H9 (cell line): ENCODE results near the gene OXA1L. TPM values are rescaled to one million over a fixed set of nuclear protein-coding genes. Genes with fewer than 3 reads are reported as not detected.

Experiments
- DNase-seq: peaks from one replicate; pipeline ENCODE4 v3.0.0-alpha.2; 2017
- H2AFZ ChIP-seq: one replicate; pipeline ENCODE4 v1.6.1; 2013; ENCODE audit warnings: mild to moderate bottlenecking, low read length, control low read depth, moderate library complexity
- H2AK5ac ChIP-seq: 2 replicates; pipeline ENCODE4 v1.6.1; 2013; ENCODE audit warnings: low read length, control low read depth, mixed read lengths; ENCODE audit not compliant: insufficient read length
- H2BK120ac ChIP-seq: one replicate; pipeline ENCODE4 v1.6.1; 2013; ENCODE audit warnings: low read depth, mild to moderate bottlenecking, low read length, control low read depth, inconsistent platforms; ENCODE audit not compliant: poor library complexity, severe bottlenecking
- H2BK12ac ChIP-seq: 2 replicates; pipeline ENCODE4 v1.6.1; 2013; ENCODE audit warnings: low read length, control low read depth, mixed read lengths, low read depth; ENCODE audit not compliant: insufficient read length
- H2BK15ac ChIP-seq: 2 replicates; pipeline ENCODE4 v1.6.1; 2013; ENCODE audit warnings: low read depth, low read length, control low read depth
- H2BK20ac ChIP-seq: one replicate; pipeline ENCODE4 v1.6.1; 2013; ENCODE audit warnings: low read depth, mild to moderate bottlenecking, low read length, control low read depth, inconsistent platforms; ENCODE audit not compliant: poor library complexity, severe bottlenecking
- H2BK5ac ChIP-seq: 2 replicates; pipeline ENCODE4 v1.6.1; 2013; ENCODE audit warnings: low read length, control low read depth, mixed read lengths; ENCODE audit not compliant: insufficient read length
- H3K14ac ChIP-seq: 2 replicates; pipeline ENCODE4 v1.6.1; 2013; ENCODE audit warnings: low read length, control low read depth; ENCODE audit not compliant: insufficient read depth
- H3K18ac ChIP-seq: 2 replicates; pipeline ENCODE4 v1.6.1; 2013; ENCODE audit warnings: low read depth, mild to moderate bottlenecking, mixed read lengths, low read length, control low read depth; ENCODE audit not compliant: insufficient read length
- H3K23ac ChIP-seq: 2 replicates; pipeline ENCODE4 v1.6.1; 2013; ENCODE audit warnings: low read length, control low read depth, mixed read lengths, low read depth; ENCODE audit not compliant: insufficient read length
- H3K23me2 ChIP-seq: 2 replicates; pipeline ENCODE4 v1.6.1; 2013; ENCODE audit warnings: low read depth, mild to moderate bottlenecking, mixed read lengths, low read length, control low read depth; ENCODE audit not compliant: insufficient read length, poor library complexity, severe bottlenecking
- H3K27ac ChIP-seq: 2 replicates; pipeline ENCODE4 v1.5.1; 2013; ENCODE audit warnings: low read length, control low read depth, mixed read lengths, low read depth; ENCODE audit not compliant: insufficient read length
- H3K27me3 ChIP-seq: 2 replicates; pipeline ENCODE4 v1.6.1; 2013; ENCODE audit warnings: low read length, control low read depth, inconsistent platforms; ENCODE audit not compliant: insufficient read depth
- H3K4ac ChIP-seq: 2 replicates; pipeline ENCODE4 v1.6.1; 2013; ENCODE audit warnings: low read depth, mild to moderate bottlenecking, control low read depth, inconsistent platforms, low read length, moderate library complexity
- H3K4me1 ChIP-seq: 2 replicates; pipeline ENCODE4 v1.6.1; 2013; ENCODE audit warnings: low read length, control low read depth, inconsistent platforms; ENCODE audit not compliant: insufficient read depth
- H3K4me2 ChIP-seq: 2 replicates; pipeline ENCODE4 v1.6.1; 2013; ENCODE audit warnings: low read length, control low read depth, mixed read lengths; ENCODE audit not compliant: insufficient read length, insufficient read depth
- H3K56ac ChIP-seq: 2 replicates; pipeline ENCODE4 v1.6.1; 2013; ENCODE audit warnings: low read depth, mild to moderate bottlenecking, mixed read lengths, low read length, control low read depth; ENCODE audit not compliant: insufficient read length
- H3K79me1 ChIP-seq: 2 replicates; pipeline ENCODE4 v1.6.1; 2013; ENCODE audit warnings: low read depth, mild to moderate bottlenecking, moderate library complexity, low read length, control low read depth, inconsistent platforms; ENCODE audit not compliant: insufficient read depth, poor library complexity, severe bottlenecking
- H3K79me2 ChIP-seq: 2 replicates; pipeline ENCODE4 v1.6.1; 2013; ENCODE audit warnings: low read length, control low read depth, inconsistent platforms; ENCODE audit not compliant: insufficient read depth
- H3K9ac ChIP-seq: 2 replicates; pipeline ENCODE4 v1.6.1; 2013; ENCODE audit warnings: low read length, control low read depth, mixed read lengths; ENCODE audit not compliant: insufficient read length; ENCODE audit errors: extremely low read depth
- H3K9me3 ChIP-seq: one replicate; pipeline ENCODE4 v1.6.1; 2013; ENCODE audit warnings: low read depth, low read length, inconsistent platforms; ENCODE audit not compliant: control insufficient read depth
- H3T11ph ChIP-seq: one replicate; pipeline ENCODE4 v1.6.1; 2013; ENCODE audit warnings: mild to moderate bottlenecking, low read length, control low read depth, inconsistent platforms
- H4K20me1 ChIP-seq: one replicate; pipeline ENCODE4 v1.6.1; 2013; ENCODE audit not compliant: control insufficient read depth, insufficient read length, insufficient read depth
- H4K5ac ChIP-seq: 2 replicates; pipeline ENCODE4 v1.6.1; 2013; ENCODE audit warnings: low read depth, mild to moderate bottlenecking, mixed read lengths, low read length, control low read depth; ENCODE audit not compliant: insufficient read length
- H4K8ac ChIP-seq: replicated peaks from 2 replicates; pipeline ENCODE4 v1.6.1; 2013; ENCODE audit warnings: low read length, control low read depth, mixed read lengths, low read depth; ENCODE audit not compliant: insufficient read length
- H4K91ac ChIP-seq: 2 replicates; pipeline ENCODE4 v1.6.1; 2013; ENCODE audit warnings: low read depth, mild to moderate bottlenecking, moderate library complexity, mixed read lengths, low read length, control low read depth; ENCODE audit not compliant: insufficient read length
- H3K27ac Mint-ChIP-seq, 3 experiments: 2 replicates in 2 of 3; 3 replicates in 1 of 3; pipeline ENCODE4 v1.8.0; 2020 to 2021; ENCODE audit warnings: mixed read lengths in 3 of 3, mild to moderate bottlenecking in 1 of 3, moderate library complexity in 1 of 3
- H3K27me3 Mint-ChIP-seq: 2 replicates; pipeline ENCODE4 v1.8.0; 2021; ENCODE audit warnings: low read depth, mild to moderate bottlenecking, moderate library complexity, mixed read lengths
- H3K36me3 Mint-ChIP-seq, 3 experiments: 2 replicates in 2 of 3; 3 replicates in 1 of 3; pipeline ENCODE4 v1.8.0; 2020 to 2021; ENCODE audit warnings: low read depth in 3 of 3, mixed read lengths in 3 of 3; ENCODE audit not compliant: insufficient read depth in 1 of 3
- H3K4me1 Mint-ChIP-seq, 2 experiments: 2 replicates each; pipeline ENCODE4 v1.8.0; 2020; ENCODE audit warnings: mixed read lengths in 2 of 2
- H3K4me3 Mint-ChIP-seq, 2 experiments: 2 replicates in 1 of 2; 3 replicates in 1 of 2; pipeline ENCODE4 v1.8.0; 2020 to 2021; ENCODE audit warnings: mild to moderate bottlenecking in 2 of 2, mixed read lengths in 2 of 2, moderate library complexity in 1 of 2
- H3K9me3 Mint-ChIP-seq, 2 experiments: 2 replicates in 1 of 2; 3 replicates in 1 of 2; pipeline ENCODE4 v1.8.0; 2020; ENCODE audit warnings: mild to moderate bottlenecking in 2 of 2, mixed read lengths in 2 of 2, moderate library complexity in 1 of 2
- WGBS: extraction: QIAGEN DNeasy Blood & Tissue Kit; methylation state at CpG from one replicate; pipeline ENCODE4 v1.1.7; 2013; ENCODE audit warnings: missing lambda C conversion rate, low lambda C conversion rate, mixed read lengths; ENCODE audit not compliant: insufficient read length; ENCODE audit errors: extremely low coverage; 5-methylcytosine and 5-hydroxymethylcytosine counted together
- total RNA-seq: library from RNA; stranded (reverse); gene quantifications from 2 replicates; pipeline ENCODE4 v1.2.1, GENCODE V29; 2021
- TF ChIP-seq, protein P1 (sequence below): fragments of 200-600 bp; sonication (generic); conservative IDR thresholded peaks from 3 replicates; pipeline ENCODE4 v1.8.0; 2021; ENCODE audit warnings: antibody characterized with exemption, mild to moderate bottlenecking

Gene OXA1L
- total RNA-seq, 1 experiment from 2014 or later = 128 TPM

DNA sequence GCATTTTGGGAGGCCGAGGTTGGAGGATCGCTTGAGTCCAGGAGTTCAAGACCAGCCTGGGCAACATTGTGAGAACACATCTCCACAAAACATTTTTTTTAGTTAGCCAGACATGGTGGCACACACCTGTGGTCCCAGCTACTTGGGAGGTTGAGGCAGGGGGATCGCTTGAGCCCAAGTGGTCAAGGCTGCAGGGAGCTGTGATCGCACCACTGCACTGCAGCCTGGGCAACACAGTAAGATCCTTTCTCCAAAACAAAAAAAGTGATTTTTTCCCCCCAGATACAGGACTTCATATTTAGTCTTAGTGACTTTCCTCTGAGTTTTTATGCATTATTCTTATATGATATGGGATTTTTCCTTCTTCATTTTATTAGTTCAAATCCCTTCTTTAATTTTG, 20.2 kb downstream of the OXA1L start:
- Histone ChIP-seq H3K27me3 (no peaks in the 10 kb centered on the region), H2BK120ac (no peak overlapping the region), H3K4me1 (no peaks in the 10 kb centered on the region), H3K27ac (no peak overlapping the region), H3K4me2 (no peak overlapping the region), H3K23me2 (no peaks in the 10 kb centered on the region), H3K4ac (no peak overlapping the region), H3K14ac (no peak overlapping the region), H4K8ac (no peak overlapping the region), H4K20me1 (no peaks in the 10 kb centered on the region), H4K91ac (no peak overlapping the region), H2BK15ac (no peak overlapping the region), H3K9me3 (no peaks in the 10 kb centered on the region), H3K18ac (no peak overlapping the region), H2BK5ac (no peak overlapping the region), H3K56ac (no peak overlapping the region), H3K79me1 (no peaks in the 10 kb centered on the region), H4K5ac (no peak overlapping the region), H3K79me2 (no peaks in the 10 kb centered on the region), H3K23ac (no peak overlapping the region), H3T11ph (no peak overlapping the region), H3K9ac (no peak overlapping the region), H2BK12ac (no peak overlapping the region), H2AK5ac (no peak overlapping the region), H2BK20ac (no peak overlapping the region), H2AFZ (no peak overlapping the region)
- DNase-seq = no peak
- WGBS = no CpG with 5 or more reads among the region's 4 CpGs
- H3K27me3 Mint-ChIP-seq = no peaks in the 10 kb centered on the region
- H3K9me3 Mint-ChIP-seq = no peaks in the 10 kb centered on the region
- TF ChIP-seq, protein P1, sequence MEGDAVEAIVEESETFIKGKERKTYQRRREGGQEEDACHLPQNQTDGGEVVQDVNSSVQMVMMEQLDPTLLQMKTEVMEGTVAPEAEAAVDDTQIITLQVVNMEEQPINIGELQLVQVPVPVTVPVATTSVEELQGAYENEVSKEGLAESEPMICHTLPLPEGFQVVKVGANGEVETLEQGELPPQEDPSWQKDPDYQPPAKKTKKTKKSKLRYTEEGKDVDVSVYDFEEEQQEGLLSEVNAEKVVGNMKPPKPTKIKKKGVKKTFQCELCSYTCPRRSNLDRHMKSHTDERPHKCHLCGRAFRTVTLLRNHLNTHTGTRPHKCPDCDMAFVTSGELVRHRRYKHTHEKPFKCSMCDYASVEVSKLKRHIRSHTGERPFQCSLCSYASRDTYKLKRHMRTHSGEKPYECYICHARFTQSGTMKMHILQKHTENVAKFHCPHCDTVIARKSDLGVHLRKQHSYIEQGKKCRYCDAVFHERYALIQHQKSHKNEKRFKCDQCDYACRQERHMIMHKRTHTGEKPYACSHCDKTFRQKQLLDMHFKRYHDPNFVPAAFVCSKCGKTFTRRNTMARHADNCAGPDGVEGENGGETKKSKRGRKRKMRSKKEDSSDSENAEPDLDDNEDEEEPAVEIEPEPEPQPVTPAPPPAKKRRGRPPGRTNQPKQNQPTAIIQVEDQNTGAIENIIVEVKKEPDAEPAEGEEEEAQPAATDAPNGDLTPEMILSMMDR = no peak
- no peak overlapping the region for H3K27ac Mint-ChIP-seq
- no peak overlapping the region for H3K4me3 Mint-ChIP-seq
- no peaks in the 10 kb centered on the region; a peak in 1 of 7 replicates for H3K36me3 Mint-ChIP-seq
- H3K4me1 Mint-ChIP-seq = no peaks in the 10 kb centered on the region
